ENCODE measurements around the gene GOLIM4. TPM values are rescaled to one million over a fixed set of nuclear protein-coding genes. Genes with fewer than 3 reads are reported as not detected.

Gene GOLIM4
- total and polyA plus RNA-seq, 4 donors = 17.9 to 47.9 (median 32.7) TPM

DNA sequence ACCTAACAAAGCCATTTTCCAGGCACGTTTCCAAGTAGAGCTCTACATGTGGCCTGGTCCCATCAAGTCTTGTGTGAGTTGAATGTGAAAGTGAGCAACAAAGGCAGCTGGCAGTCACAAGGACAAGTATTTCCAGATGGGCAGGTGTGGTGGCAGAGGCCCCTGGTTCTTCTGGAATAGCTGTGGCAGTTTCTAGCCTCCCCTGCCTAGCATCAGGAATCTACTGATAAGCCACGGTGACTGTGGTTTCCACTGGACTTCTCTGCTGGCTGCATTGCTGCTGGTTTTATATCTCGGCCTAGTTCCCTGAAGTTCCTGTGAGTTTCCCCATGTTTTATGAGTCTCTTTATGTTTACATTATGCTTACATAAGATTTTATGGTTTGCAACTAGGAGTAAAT is 117.7 kb downstream of the GOLIM4 start:
- H3K36me3 ChIP-seq (ENCODE audit: control insufficient read depth in 4 of 4, insufficient read depth in 3 of 4, low read depth in 1 of 4, low read length in 3 of 4) = no peaks in the 10 kb centered on the region
- no peak overlapping the region for H3K4me3 ChIP-seq (ENCODE audit: low read depth in 1 of 3, low read length in 3 of 3)
- H3K9me3 ChIP-seq (ENCODE audit: control insufficient read depth in 4 of 4, low read length in 3 of 4) = no peaks in the 10 kb centered on the region
- H3K4me1 ChIP-seq (ENCODE audit: control insufficient read depth in 4 of 4, insufficient read depth in 4 of 4, low read length in 3 of 4) = no peaks in the 10 kb centered on the region
- no peak overlapping the region for H3K9ac ChIP-seq (ENCODE audit: low read depth in 1 of 2, low read length in 2 of 2)
- no peak overlapping the region for H3K27ac ChIP-seq (ENCODE audit: low read depth in 1 of 2, low read length in 2 of 2)
- H3K27me3 ChIP-seq (ENCODE audit: control insufficient read depth in 4 of 4, insufficient read depth in 4 of 4, low read length in 3 of 4) = no peaks in the 10 kb centered on the region
- TF ChIP-seq, protein P1, sequence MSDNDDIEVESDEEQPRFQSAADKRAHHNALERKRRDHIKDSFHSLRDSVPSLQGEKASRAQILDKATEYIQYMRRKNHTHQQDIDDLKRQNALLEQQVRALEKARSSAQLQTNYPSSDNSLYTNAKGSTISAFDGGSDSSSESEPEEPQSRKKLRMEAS (IDR thresholded peaks at IDR 0.05) = no peak
- TF ChIP-seq JUND (IDR thresholded peaks at IDR 0.05) (no peak), HNF4G (IDR thresholded peaks at IDR 0.05) (no peak), FOXA2 (IDR thresholded peaks at IDR 0.05) (no peak), RXRA (IDR thresholded peaks at IDR 0.05) (no peak), RAD21 (IDR thresholded peaks at IDR 0.05) (no peak)
- TF ChIP-seq, protein P2, sequence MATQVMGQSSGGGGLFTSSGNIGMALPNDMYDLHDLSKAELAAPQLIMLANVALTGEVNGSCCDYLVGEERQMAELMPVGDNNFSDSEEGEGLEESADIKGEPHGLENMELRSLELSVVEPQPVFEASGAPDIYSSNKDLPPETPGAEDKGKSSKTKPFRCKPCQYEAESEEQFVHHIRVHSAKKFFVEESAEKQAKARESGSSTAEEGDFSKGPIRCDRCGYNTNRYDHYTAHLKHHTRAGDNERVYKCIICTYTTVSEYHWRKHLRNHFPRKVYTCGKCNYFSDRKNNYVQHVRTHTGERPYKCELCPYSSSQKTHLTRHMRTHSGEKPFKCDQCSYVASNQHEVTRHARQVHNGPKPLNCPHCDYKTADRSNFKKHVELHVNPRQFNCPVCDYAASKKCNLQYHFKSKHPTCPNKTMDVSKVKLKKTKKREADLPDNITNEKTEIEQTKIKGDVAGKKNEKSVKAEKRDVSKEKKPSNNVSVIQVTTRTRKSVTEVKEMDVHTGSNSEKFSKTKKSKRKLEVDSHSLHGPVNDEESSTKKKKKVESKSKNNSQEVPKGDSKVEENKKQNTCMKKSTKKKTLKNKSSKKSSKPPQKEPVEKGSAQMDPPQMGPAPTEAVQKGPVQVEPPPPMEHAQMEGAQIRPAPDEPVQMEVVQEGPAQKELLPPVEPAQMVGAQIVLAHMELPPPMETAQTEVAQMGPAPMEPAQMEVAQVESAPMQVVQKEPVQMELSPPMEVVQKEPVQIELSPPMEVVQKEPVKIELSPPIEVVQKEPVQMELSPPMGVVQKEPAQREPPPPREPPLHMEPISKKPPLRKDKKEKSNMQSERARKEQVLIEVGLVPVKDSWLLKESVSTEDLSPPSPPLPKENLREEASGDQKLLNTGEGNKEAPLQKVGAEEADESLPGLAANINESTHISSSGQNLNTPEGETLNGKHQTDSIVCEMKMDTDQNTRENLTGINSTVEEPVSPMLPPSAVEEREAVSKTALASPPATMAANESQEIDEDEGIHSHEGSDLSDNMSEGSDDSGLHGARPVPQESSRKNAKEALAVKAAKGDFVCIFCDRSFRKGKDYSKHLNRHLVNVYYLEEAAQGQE (IDR thresholded peaks at IDR 0.05) = no peak
- TF ChIP-seq, protein P3, sequence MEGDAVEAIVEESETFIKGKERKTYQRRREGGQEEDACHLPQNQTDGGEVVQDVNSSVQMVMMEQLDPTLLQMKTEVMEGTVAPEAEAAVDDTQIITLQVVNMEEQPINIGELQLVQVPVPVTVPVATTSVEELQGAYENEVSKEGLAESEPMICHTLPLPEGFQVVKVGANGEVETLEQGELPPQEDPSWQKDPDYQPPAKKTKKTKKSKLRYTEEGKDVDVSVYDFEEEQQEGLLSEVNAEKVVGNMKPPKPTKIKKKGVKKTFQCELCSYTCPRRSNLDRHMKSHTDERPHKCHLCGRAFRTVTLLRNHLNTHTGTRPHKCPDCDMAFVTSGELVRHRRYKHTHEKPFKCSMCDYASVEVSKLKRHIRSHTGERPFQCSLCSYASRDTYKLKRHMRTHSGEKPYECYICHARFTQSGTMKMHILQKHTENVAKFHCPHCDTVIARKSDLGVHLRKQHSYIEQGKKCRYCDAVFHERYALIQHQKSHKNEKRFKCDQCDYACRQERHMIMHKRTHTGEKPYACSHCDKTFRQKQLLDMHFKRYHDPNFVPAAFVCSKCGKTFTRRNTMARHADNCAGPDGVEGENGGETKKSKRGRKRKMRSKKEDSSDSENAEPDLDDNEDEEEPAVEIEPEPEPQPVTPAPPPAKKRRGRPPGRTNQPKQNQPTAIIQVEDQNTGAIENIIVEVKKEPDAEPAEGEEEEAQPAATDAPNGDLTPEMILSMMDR (IDR thresholded peaks at IDR 0.05; ENCODE audit: low read depth, low read length, missing input control) = no peak
- TF ChIP-seq, protein P4, sequence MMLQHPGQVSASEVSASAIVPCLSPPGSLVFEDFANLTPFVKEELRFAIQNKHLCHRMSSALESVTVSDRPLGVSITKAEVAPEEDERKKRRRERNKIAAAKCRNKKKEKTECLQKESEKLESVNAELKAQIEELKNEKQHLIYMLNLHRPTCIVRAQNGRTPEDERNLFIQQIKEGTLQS (IDR thresholded peaks at IDR 0.05) = no peak
- WGBS = 77% methylated on average over 3 of the region's 3 CpGs
- no peak for DNase-seq (ENCODE audit: low spot score)

DNA sequence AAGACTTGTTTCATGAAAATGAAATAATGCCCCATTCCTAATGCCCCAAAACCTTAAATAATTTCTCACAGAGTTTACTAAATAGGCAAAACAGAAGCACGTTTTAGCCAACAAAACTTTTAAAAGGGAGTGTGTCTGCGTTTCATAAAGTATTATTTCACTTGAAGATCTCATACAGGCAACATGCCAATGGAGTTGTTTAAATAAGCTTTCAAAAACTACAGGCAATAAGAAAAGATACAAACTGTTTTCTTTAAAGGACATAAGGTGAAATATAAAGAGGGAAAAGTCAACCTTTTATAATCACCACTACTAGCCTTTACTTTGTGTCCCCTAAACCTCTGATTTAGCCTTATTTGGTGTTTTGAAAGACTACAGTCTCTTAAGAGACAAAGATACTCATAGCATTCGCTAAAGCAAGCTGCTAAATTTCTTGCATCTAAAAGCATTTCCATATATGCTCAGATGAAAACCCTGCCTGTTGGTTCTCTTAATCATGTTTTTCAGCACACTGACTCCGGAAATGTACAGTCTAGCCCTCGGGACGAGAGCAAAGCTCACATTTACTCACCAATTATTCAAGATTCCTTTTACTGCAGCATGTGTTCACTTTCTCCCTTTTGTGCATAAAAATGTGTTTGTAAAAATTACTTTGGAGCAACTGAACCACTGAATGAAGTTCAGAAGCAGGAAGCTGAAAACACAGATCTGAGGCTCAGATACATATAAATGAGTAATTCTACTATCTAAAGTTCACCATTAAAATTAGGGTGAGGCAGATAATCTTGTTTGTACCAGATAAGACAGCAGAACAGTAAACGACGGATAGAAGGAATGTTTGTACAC is 119.0 kb downstream of the GOLIM4 start:
- WGBS = 54% methylated on average over 8 of the region's 8 CpGs
- Histone ChIP-seq H3K27ac (ENCODE audit: low read depth in 1 of 2, low read length in 2 of 2) (no peak overlapping the region), H3K4me3 (ENCODE audit: low read depth in 1 of 3, low read length in 3 of 3) (no peak overlapping the region), H3K4me1 (ENCODE audit: control insufficient read depth in 4 of 4, insufficient read depth in 4 of 4, low read length in 3 of 4) (no peaks in the 10 kb centered on the region), H3K9ac (ENCODE audit: low read depth in 1 of 2, low read length in 2 of 2) (no peak overlapping the region), H3K27me3 (ENCODE audit: control insufficient read depth in 4 of 4, insufficient read depth in 4 of 4, low read length in 3 of 4) (no peaks in the 10 kb centered on the region), H3K36me3 (ENCODE audit: control insufficient read depth in 4 of 4, insufficient read depth in 3 of 4, low read depth in 1 of 4, low read length in 3 of 4) (no peaks in the 10 kb centered on the region), H3K9me3 (ENCODE audit: control insufficient read depth in 4 of 4, low read length in 3 of 4) (no peaks in the 10 kb centered on the region)
- no peak for DNase-seq (ENCODE audit: low spot score)
- TF ChIP-seq NR2F2 (IDR thresholded peaks at IDR 0.05) = no peak
- TF ChIP-seq, protein P2 (IDR thresholded peaks at IDR 0.05) = no peak
- no peak for TF ChIP-seq RXRA (IDR thresholded peaks at IDR 0.05)
- TF ChIP-seq, protein P1 (IDR thresholded peaks at IDR 0.05) = no peak
- TF ChIP-seq, protein P3 (IDR thresholded peaks at IDR 0.05; ENCODE audit: low read depth, low read length, missing input control) = no peak
- TF ChIP-seq, protein P5, sequence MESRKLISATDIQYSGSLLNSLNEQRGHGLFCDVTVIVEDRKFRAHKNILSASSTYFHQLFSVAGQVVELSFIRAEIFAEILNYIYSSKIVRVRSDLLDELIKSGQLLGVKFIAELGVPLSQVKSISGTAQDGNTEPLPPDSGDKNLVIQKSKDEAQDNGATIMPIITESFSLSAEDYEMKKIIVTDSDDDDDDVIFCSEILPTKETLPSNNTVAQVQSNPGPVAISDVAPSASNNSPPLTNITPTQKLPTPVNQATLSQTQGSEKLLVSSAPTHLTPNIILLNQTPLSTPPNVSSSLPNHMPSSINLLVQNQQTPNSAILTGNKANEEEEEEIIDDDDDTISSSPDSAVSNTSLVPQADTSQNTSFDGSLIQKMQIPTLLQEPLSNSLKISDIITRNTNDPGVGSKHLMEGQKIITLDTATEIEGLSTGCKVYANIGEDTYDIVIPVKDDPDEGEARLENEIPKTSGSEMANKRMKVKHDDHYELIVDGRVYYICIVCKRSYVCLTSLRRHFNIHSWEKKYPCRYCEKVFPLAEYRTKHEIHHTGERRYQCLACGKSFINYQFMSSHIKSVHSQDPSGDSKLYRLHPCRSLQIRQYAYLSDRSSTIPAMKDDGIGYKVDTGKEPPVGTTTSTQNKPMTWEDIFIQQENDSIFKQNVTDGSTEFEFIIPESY (IDR thresholded peaks at IDR 0.05) = no peak
- no peak for TF ChIP-seq HNF4G (IDR thresholded peaks at IDR 0.05)
- TF ChIP-seq EGR1 (IDR thresholded peaks at IDR 0.05; ENCODE audit: low read depth in 2 of 2) = no peak
- TF ChIP-seq FOXA2 (IDR thresholded peaks at IDR 0.05) = no peak
- no peak for TF ChIP-seq GABPA (IDR thresholded peaks at IDR 0.05 in 1 of 2, conservative IDR thresholded peaks at IDR 0.05 in 1 of 2)
- TF ChIP-seq, protein P4 (IDR thresholded peaks at IDR 0.05) = no peak
- no peak for TF ChIP-seq JUND (IDR thresholded peaks at IDR 0.05)
- TF ChIP-seq RAD21 (IDR thresholded peaks at IDR 0.05) = no peak

Data from liver (tissue), 9 donors.